GM12878 (cell line): ENCODE measurements around the gene CCL16. TPM values are rescaled to one million over a fixed set of nuclear protein-coding genes. Genes with fewer than 3 reads are reported as not detected.

Source experiments
- CTCF ChIP-seq, 3 experiments: IDR thresholded peaks in 2 of 3; conservative IDR thresholded peaks in 1 of 3; 2 replicates each; pipeline ENCODE4 v1.5.1; 2011; ENCODE audit warnings: low read depth in 3 of 3, low read length in 3 of 3, mild to moderate bottlenecking in 3 of 3, control low read depth in 2 of 3, moderate library complexity in 2 of 3, inconsistent platforms in 1 of 3, mixed read lengths in 1 of 3; ENCODE audit not compliant: control insufficient read depth in 2 of 3, insufficient read depth in 1 of 3; ENCODE audit errors: extremely low read depth in 1 of 3
- E4F1 ChIP-seq: fragments of 450-650 bp; IDR thresholded peaks from 2 replicates; pipeline ENCODE4 v1.6.1; 2018; ENCODE audit warnings: borderline replicate concordance, mild to moderate bottlenecking; ENCODE audit not compliant: partially characterized antibody
- HDAC2 ChIP-seq: fragments of 200-600 bp; sonication (generic); IDR thresholded peaks from 2 replicates; pipeline ENCODE4 v1.6.1; 2017
- IKZF1 ChIP-seq: fragments of 450-650 bp; conservative IDR thresholded peaks from 2 replicates; pipeline ENCODE4 v1.6.1; 2017; ENCODE audit warnings: antibody characterized with exemption, mild to moderate bottlenecking
- IKZF2 ChIP-seq, 2 experiments: fragments of 450-650 bp; IDR thresholded peaks; 2 replicates each; pipeline ENCODE4 v1.6.1; 2017; ENCODE audit warnings: mild to moderate bottlenecking in 2 of 2, moderate library complexity in 2 of 2
- JUND ChIP-seq: IDR thresholded peaks from 2 replicates; pipeline ENCODE4 v1.6.1; 2012; ENCODE audit warnings: low read depth, mild to moderate bottlenecking, low read length, improper control_type of control experiment, moderate library complexity
- MEF2B ChIP-seq: fragments of 450-650 bp; IDR thresholded peaks from 2 replicates; pipeline ENCODE4 v1.6.1; 2018; ENCODE audit warnings: mild to moderate bottlenecking, moderate library complexity; ENCODE audit not compliant: partially characterized antibody, poor library complexity, severe bottlenecking
- MTA3 ChIP-seq: IDR thresholded peaks from 2 replicates; pipeline ENCODE4 v1.6.1; 2012; ENCODE audit warnings: low read length, inconsistent platforms, borderline replicate concordance
- NBN ChIP-seq: fragments of 450-650 bp; IDR thresholded peaks from 2 replicates; pipeline ENCODE4 v1.6.1; 2016
- NFYB ChIP-seq: IDR thresholded peaks from 2 replicates; pipeline ENCODE4 v1.6.1; 2011; ENCODE audit warnings: low read depth, mild to moderate bottlenecking, low read length, improper control_type of control experiment, moderate library complexity; ENCODE audit not compliant: insufficient read depth
- POLR2A ChIP-seq: IDR thresholded peaks from 2 replicates; pipeline ENCODE4 v1.6.1; 2011; ENCODE audit warnings: low read depth, mild to moderate bottlenecking, low read length
- POU2F2 ChIP-seq: IDR thresholded peaks from 3 replicates; pipeline ENCODE4 v1.6.1; 2011; ENCODE audit warnings: low read depth, mild to moderate bottlenecking, low read length, borderline replicate concordance
- RAD51 ChIP-seq: fragments of 450-650 bp; IDR thresholded peaks from 2 replicates; pipeline ENCODE4 v1.6.1; 2016; ENCODE audit warnings: moderate library complexity, mild to moderate bottlenecking, inconsistent platforms
- RBBP5 ChIP-seq: fragments of 200-600 bp; sonication (generic); conservative IDR thresholded peaks from 2 replicates; pipeline ENCODE4 v1.6.1; 2016
- RCOR1 ChIP-seq: conservative IDR thresholded peaks from 2 replicates; pipeline ENCODE4 v1.6.1; 2012; ENCODE audit warnings: low read depth, low read length, improper control_type of control experiment
- REST ChIP-seq: IDR thresholded peaks from 2 replicates; pipeline ENCODE4 v1.6.1; 2012; ENCODE audit warnings: mild to moderate bottlenecking, low read depth, low read length
- RUNX3 ChIP-seq: IDR thresholded peaks from 2 replicates; pipeline ENCODE4 v1.6.1; 2012; ENCODE audit warnings: low read length, inconsistent platforms
- SPI1 ChIP-seq: IDR thresholded peaks from 2 replicates; pipeline ENCODE4 v1.6.1; 2011; ENCODE audit warnings: low read depth, mild to moderate bottlenecking, low read length, moderate library complexity, borderline replicate concordance; ENCODE audit not compliant: insufficient read depth
- SREBF2 ChIP-seq: IDR thresholded peaks from 2 replicates; pipeline ENCODE4 v1.6.1; 2012; ENCODE audit warnings: mild to moderate bottlenecking, low read length
- SUPT20H ChIP-seq: IDR thresholded peaks from 2 replicates; pipeline ENCODE4 v1.6.1; 2011; ENCODE audit warnings: low read depth, mild to moderate bottlenecking, low read length, moderate library complexity, borderline replicate concordance; ENCODE audit not compliant: control insufficient read depth
- TCF3 ChIP-seq: IDR thresholded peaks from 2 replicates; pipeline ENCODE4 v1.6.1; 2012; ENCODE audit warnings: low read depth, mild to moderate bottlenecking, low read length, borderline replicate concordance; ENCODE audit not compliant: insufficient read depth
- USF2 ChIP-seq: IDR thresholded peaks from 2 replicates; pipeline ENCODE4 v1.6.1; 2011; ENCODE audit warnings: low read depth, low read length, improper control_type of control experiment, borderline replicate concordance
- ZNF384 ChIP-seq: IDR thresholded peaks from 2 replicates; pipeline ENCODE4 v1.6.1; 2012; ENCODE audit warnings: low read depth, mild to moderate bottlenecking, low read length, improper control_type of control experiment, borderline replicate concordance
- ZZZ3 ChIP-seq: IDR thresholded peaks from 2 replicates; pipeline ENCODE4 v1.6.1; 2011; ENCODE audit warnings: low read depth; ENCODE audit not compliant: control insufficient read depth, insufficient read length
- polyA plus RNA-seq, 11 experiments: library from polyadenylated mRNA; depleted of rRNA in 4 of 11; unstranded in 6 of 11; stranded (reverse) in 5 of 11; fragments of >200 nt; fragmentation: Nextera tagmentation in 4 of 11; fragmentation: Illumina TruSeq in 1 of 11; extraction: Ambion mirVana in 4 of 11; extraction: Trizol in 1 of 11; gene quantifications; 1 replicate in 1 of 11; 2 replicates in 10 of 11; pipeline versions ENCODE4 v1.2.1 to v1.2.3, GENCODE V29; 2011 to 2016; ENCODE audit warnings: inconsistent platforms in 2 of 11, missing spikeins in 2 of 11, low read depth in 1 of 11
- total RNA-seq, 4 experiments: library from RNA; depleted of rRNA in 3 of 4; stranded (reverse); fragments of >200 nt in 3 of 4; fragmentation: Illumina TruSeq in 1 of 4; extraction: Trizol in 1 of 4; gene quantifications; 2 replicates each; pipeline versions ENCODE4 v1.2.1 to v1.2.3, GENCODE V29; 2013 to 2021

CCL16 gene
- total and polyA plus RNA-seq, 10 of the 15 experiments (the other 5 are each of a cell fraction or from before 2014, with no cell fraction given): not detected

- TF ChIP-seq ZZZ3 (no peak), SUPT20H (no peak), SPI1 (peak; percentile 79), RAD51 (no peak), TCF3 (peak; percentile 55; the same call in 1 of the 2 replicates), E4F1 (no peak), REST (no peak), SREBF2 (no peak), IKZF2 (IDR thresholded peaks at IDR 0.05) (peak; percentile 74 to 81), POLR2A (no peak), RUNX3 (peak; percentile 94), JUND (no peak), ZNF384 (no peak), USF2 (no peak), NBN (no peak), HDAC2 (no peak), IKZF1 (peak; percentile 73), MTA3 (no peak), CTCF (IDR thresholded peaks at IDR 0.05 in 2 of 3, conservative IDR thresholded peaks at IDR 0.05 in 1 of 3; ENCODE audit: control insufficient read depth in 2 of 3, extremely low read depth in 1 of 3, insufficient read depth in 1 of 3, low read depth in 3 of 3, low read length in 3 of 3) (0 out of 6 replicates have a peak, but pooled peaks of 1 of the 3 experiments have one; percentile 8), RBBP5 (no peak), POU2F2 (no peak), MEF2B (peak; percentile 46), NFYB (no peak), RCOR1 (no peak)
These were observed 21.3 kb upstream of the CCL16 start (continued) for GRCh38 chr17:36002631-36003030.
